Lower lobe of right lung (tissue), 2 donors: ENCODE data around the gene VARS1. TPM values are rescaled to one million over a fixed set of nuclear protein-coding genes. Genes with fewer than 3 reads are reported as not detected.

Experiments
- ATAC-seq, 2 donors: fragments of 200-7000 bp; cut with Tn5 transposase; one replicate each; pipeline ENCODE4 v1.9.1; 2020 to 2022; ENCODE audit warnings: mild to moderate bottlenecking in 2 of 2, moderate library complexity in 2 of 2
- DNase-seq: peaks from one replicate; pipeline ENCODE4 v3.0.0-alpha.2; 2020
- H3K27ac ChIP-seq: fragments of 200-600 bp; one replicate; pipeline ENCODE4 v1.8.0; 2022
- H3K27me3 ChIP-seq: fragments of 200-600 bp; one replicate; pipeline ENCODE4 v1.8.0; 2022; ENCODE audit warnings: low read depth
- H3K36me3 ChIP-seq: fragments of 200-600 bp; one replicate; pipeline ENCODE4 v1.8.0; 2022; ENCODE audit warnings: mild to moderate bottlenecking
- H3K4me1 ChIP-seq: fragments of 200-600 bp; one replicate; pipeline ENCODE4 v1.8.0; 2022
- H3K4me3 ChIP-seq: fragments of 200-600 bp; one replicate; pipeline ENCODE4 v1.8.0; 2022; ENCODE audit warnings: mild to moderate bottlenecking
- H3K9me3 ChIP-seq: fragments of 200-600 bp; one replicate; pipeline ENCODE4 v1.8.0; 2022
- CTCF ChIP-seq: fragments of 200-600 bp; IDR thresholded peaks from one replicate; pipeline ENCODE4 v1.8.0; 2022; ENCODE audit warnings: antibody characterized with exemption, mild to moderate bottlenecking
- intact Hi-C: fragments of 100-400 bp; cut with DNase I; formaldehyde crosslinking; loops from one replicate; pipeline ENCODE4 v1.11.0; 2022
- total RNA-seq: library from RNA; stranded (reverse); fragmentation: NEBNext Ultra II Directional; extraction: Animal tissue kit (Norgen Biotek cat#: 25700); gene quantifications from one replicate; pipeline ENCODE4 v1.2.1, GENCODE V29; 2021
- donor health status: DM: no; HTN: yes; CAD: no; lungs with severe emphysema.

VARS1 gene
- total RNA-seq, 1 donor from 2014 or later, result 44.1 TPM

GRCh38 chr6:31760790-31761189 is 34.8 kb downstream of the VARS1 start:
- no peaks in the 10 kb centered on the region for H3K27me3 ChIP-seq
- H3K4me3 ChIP-seq, result no peak overlapping the region
- H3K27ac ChIP-seq, result no peak overlapping the region
- no peak for DNase-seq
- ATAC-seq, result no peak
- intact Hi-C loops, result no loop called here
- H3K4me1 ChIP-seq, result no peaks in the 10 kb centered on the region
- no peaks in the 10 kb centered on the region for H3K36me3 ChIP-seq
- TF ChIP-seq CTCF, result no peak
- H3K9me3 ChIP-seq, result no peaks in the 10 kb centered on the region

- no peak overlapping the region for H3K4me3 ChIP-seq
- intact Hi-C loops, result no loop called here
- H3K9me3 ChIP-seq, result no peaks in the 10 kb centered on the region
- H3K4me1 ChIP-seq, result no peaks in the 10 kb centered on the region
- TF ChIP-seq CTCF, result no peak
- H3K27ac ChIP-seq, result no peak overlapping the region
- DNase-seq (no peak), ATAC-seq (no peak)
- H3K36me3 ChIP-seq, result no peaks in the 10 kb centered on the region
- H3K27me3 ChIP-seq, result no peaks in the 10 kb centered on the region
Observed at GRCh38 chr6:31758281-31758680, 37.3 kb downstream of the VARS1 start.

- DNase-seq, result no peak
- Histone ChIP-seq H3K27me3 (no peaks in the 10 kb centered on the region), H3K4me1 (no peaks in the 10 kb centered on the region), H3K9me3 (no peaks in the 10 kb centered on the region), H3K36me3 (no peaks in the 10 kb centered on the region), H3K27ac (no peak overlapping the region), H3K4me3 (no peak overlapping the region)
- intact Hi-C loops, result no loop called here
- no peak for TF ChIP-seq CTCF
- no peak for ATAC-seq
Observed at GRCh38 chr6:31752739-31753319, 42.7 kb downstream of the VARS1 start.

GRCh38 chr6:31750411-31751022 is 45.0 kb downstream of the VARS1 start:
- intact Hi-C loops, result no loop called here
- TF ChIP-seq CTCF, result no peak
- ATAC-seq, result no peak
- H3K9me3 ChIP-seq, result no peaks in the 10 kb centered on the region
- no peaks in the 10 kb centered on the region for H3K4me1 ChIP-seq
- H3K27me3 ChIP-seq, result no peaks in the 10 kb centered on the region
- no peak overlapping the region for H3K27ac ChIP-seq
- H3K36me3 ChIP-seq, result no peaks in the 10 kb centered on the region
- no peak for DNase-seq
- H3K4me3 ChIP-seq, result no peak overlapping the region

- intact Hi-C loops, result no loop called here
- Histone ChIP-seq H3K9me3 (no peaks in the 10 kb centered on the region), H3K4me1 (no peaks in the 10 kb centered on the region), H3K36me3 (no peaks in the 10 kb centered on the region), H3K4me3 (no peak overlapping the region), H3K27me3 (no peaks in the 10 kb centered on the region), H3K27ac (no peak overlapping the region)
- DNase-seq (no peak), ATAC-seq (no peak)
- no peak for TF ChIP-seq CTCF
Observed at GRCh38 chr6:31749301-31750036, 46.1 kb downstream of the VARS1 start.

Other genes starting within 250 kb of the VARS1 start
- gene ATP6V1G2, start 249.1 kb downstream of the VARS1 start, total RNA-seq, result 1.6 TPM
- gene NFKBIL1, start 248.1 kb downstream of the VARS1 start, total RNA-seq, result 17.8 TPM
- not detected for gene LTA, start 223.5 kb downstream of the VARS1 start, total RNA-seq
- gene TNF, start 220.2 kb downstream of the VARS1 start, total RNA-seq, result 4.5 TPM
- 10.0 TPM for gene LTB, start 213.3 kb downstream of the VARS1 start, total RNA-seq
- gene LST1, start 209.5 kb downstream of the VARS1 start, total RNA-seq, result 127 TPM
- 2.6 TPM for gene NCR3, start 202.7 kb downstream of the VARS1 start, total RNA-seq
- 109 TPM for gene AIF1, start 180.5 kb downstream of the VARS1 start, total RNA-seq
- gene PRRC2A, start 175.0 kb downstream of the VARS1 start, total RNA-seq, result 133 TPM
- 253 TPM for gene BAG6, start 143.1 kb downstream of the VARS1 start, total RNA-seq
- 1.6 TPM for gene APOM, start 139.9 kb downstream of the VARS1 start, total RNA-seq
- 24.7 TPM for gene C6orf47, start 135.0 kb downstream of the VARS1 start, total RNA-seq
- gene GPANK1, start 130.8 kb downstream of the VARS1 start, total RNA-seq, result 15.4 TPM
- gene CSNK2B, start 129.7 kb downstream of the VARS1 start, total RNA-seq, result 117 TPM
- gene LY6G5B, start 125.8 kb downstream of the VARS1 start, total RNA-seq, result 11.0 TPM
- gene LY6G5C, start 114.7 kb downstream of the VARS1 start, total RNA-seq, result 2.9 TPM
- gene ABHD16A, start 92.4 kb downstream of the VARS1 start, total RNA-seq, result 56.4 TPM
- gene LY6G6F, start 88.9 kb downstream of the VARS1 start, total RNA-seq, result 0.97 TPM
- gene LY6G6D, start 80.4 kb downstream of the VARS1 start, total RNA-seq, result not detected
- not detected for gene LY6G6C, start 74.0 kb downstream of the VARS1 start, total RNA-seq
- 2.6 TPM for gene MPIG6B, start 72.4 kb downstream of the VARS1 start, total RNA-seq
- gene DDAH2, start 66.5 kb downstream of the VARS1 start, total RNA-seq, result 67.0 TPM
- 310 TPM for gene CLIC1, start 59.2 kb downstream of the VARS1 start, total RNA-seq
- gene MSH5, start 55.7 kb downstream of the VARS1 start, total RNA-seq, result 14.9 TPM
- gene SAPCD1, start 33.1 kb downstream of the VARS1 start, total RNA-seq, result 1.2 TPM
- 4.2 TPM for gene VWA7, start 18.4 kb downstream of the VARS1 start, total RNA-seq
- gene LSM2, start 11.2 kb upstream of the VARS1 start, total RNA-seq, result 30.5 TPM
- gene HSPA1L, start 19.5 kb upstream of the VARS1 start, total RNA-seq, result 2.5 TPM
- gene HSPA1A, start 19.8 kb upstream of the VARS1 start, total RNA-seq, result 230 TPM
- gene HSPA1B, start 32.0 kb upstream of the VARS1 start, total RNA-seq, result 122 TPM
- 70.5 TPM for gene NEU1, start 67.1 kb upstream of the VARS1 start, total RNA-seq
- 53.7 TPM for gene SLC44A4, start 83.2 kb upstream of the VARS1 start, total RNA-seq
- gene EHMT2, start 101.9 kb upstream of the VARS1 start, total RNA-seq, result 46.0 TPM
- gene ZBTB12, start 106.3 kb upstream of the VARS1 start, total RNA-seq, result 5.1 TPM
- gene C2, start 132.0 kb upstream of the VARS1 start, total RNA-seq, result 311 TPM
- 85.6 TPM for gene CFB, start 150.3 kb upstream of the VARS1 start, total RNA-seq
- 47.0 TPM for gene NELFE, start 163.2 kb upstream of the VARS1 start, total RNA-seq
- gene SKIC2, start 163.4 kb upstream of the VARS1 start, total RNA-seq, result 64.2 TPM
- 16.5 TPM for gene DXO, start 176.4 kb upstream of the VARS1 start, total RNA-seq
- gene C4A, start 186.3 kb upstream of the VARS1 start, total RNA-seq, result 175 TPM
- 162 TPM for gene C4B, start 219.0 kb upstream of the VARS1 start, total RNA-seq
- gene CYP21A2, start 242.7 kb upstream of the VARS1 start, total RNA-seq, result 1.1 TPM